Endothelial cell of umbilical vein (primary cell): ENCODE data around the gene ZFYVE28.

Experiments
- CTCF ChIP-seq, 2 donors: IDR thresholded peaks; 1 replicate in 1 of 2; 2 replicates in 1 of 2; pipeline ENCODE4 v1.5.1; 2011; ENCODE audit warnings: low read length in 2 of 2, mild to moderate bottlenecking in 2 of 2, moderate library complexity in 2 of 2, control low read depth in 1 of 2, inconsistent platforms in 1 of 2, low read depth in 1 of 2; ENCODE audit not compliant: insufficient read depth in 1 of 2; ENCODE audit errors: extremely low read depth in 1 of 2
- EZH2 ChIP-seq: IDR thresholded peaks from 2 replicates; pipeline ENCODE4 v1.6.1; 2012; ENCODE audit warnings: borderline replicate concordance, low read depth, mild to moderate bottlenecking, moderate library complexity, low read length, inconsistent platforms; ENCODE audit not compliant: severe bottlenecking
- GATA2 ChIP-seq: IDR thresholded peaks from 2 replicates; pipeline ENCODE4 v1.7.0; 2011; ENCODE audit warnings: low read depth, mild to moderate bottlenecking, moderate library complexity, mixed read lengths, low read length; ENCODE audit not compliant: insufficient read length, insufficient read depth
- MAX ChIP-seq: IDR thresholded peaks from 2 replicates; pipeline ENCODE4 v1.6.1; 2011; ENCODE audit not compliant: insufficient read depth, insufficient read length
- POLR2A ChIP-seq: IDR thresholded peaks from 2 replicates; pipeline ENCODE4 v1.6.1; 2012; ENCODE audit warnings: low read depth, mild to moderate bottlenecking, control low read depth, low read length
- POLR2AphosphoS5 ChIP-seq: IDR thresholded peaks from 2 replicates; pipeline ENCODE4 v1.6.1; 2012; ENCODE audit warnings: low read depth, mild to moderate bottlenecking, control low read depth, low read length, moderate library complexity; ENCODE audit not compliant: insufficient read depth

- TF ChIP-seq POLR2A (no peak), CTCF (IDR thresholded peaks at IDR 0.05; ENCODE audit: extremely low read depth in 1 of 2, insufficient read depth in 1 of 2, low read depth in 1 of 2, low read length in 2 of 2) (no peak), GATA2 (no peak), POLR2AphosphoS5 (no peak), EZH2 (no peak), MAX (no peak)
Measured at GRCh38 chr4:2412534-2412884, 5.9 kb downstream of the ZFYVE28 start.
